GM19239 (cell line): ENCODE results near the gene DPP6.

ENCODE experiments used
- DNase-seq: peaks from one replicate; pipeline ENCODE4 v3.0.0; 2011; ENCODE audit warnings: low spot score; ENCODE audit not compliant: insufficient read length
- FAIRE-seq: peaks from 2 replicates; lab custom pipeline; 2011; peaks lifted over from hg19 to GRCh38; lab: Jason Lieb, UNC

Gene DPP6

GRCh38 chr7:154202002-154202401 lies 149.8 kb downstream of the DPP6 start:
- no peak for DNase-seq
- FAIRE-seq: no peak

- no peak for FAIRE-seq
Observed at GRCh38 chr7:154204046-154204445, 151.8 kb downstream of the DPP6 start.

GRCh38 chr7:154212861-154213260 lies 160.7 kb downstream of the DPP6 start:
- FAIRE-seq (no peak), DNase-seq (no peak)

More at GRCh38 chr7:154204046-154204445, 151.8 kb downstream of the DPP6 start:
- DNase-seq: no peak

- no peak for FAIRE-seq
- DNase-seq: no peak
Observed at GRCh38 chr7:154217688-154218340, 165.6 kb downstream of the DPP6 start.

GRCh38 chr7:154231732-154232131 lies 179.5 kb downstream of the DPP6 start:
- FAIRE-seq: no peak
- DNase-seq: no peak

- DNase-seq: no peak
- no peak for FAIRE-seq
Observed at GRCh38 chr7:154232700-154233099, 180.5 kb downstream of the DPP6 start.

GRCh38 chr7:154241988-154242387 lies 189.8 kb downstream of the DPP6 start:
- DNase-seq (no peak), FAIRE-seq (no peak)

- DNase-seq (no peak), FAIRE-seq (no peak)
Observed at GRCh38 chr7:154242709-154243108, 190.5 kb downstream of the DPP6 start.

GRCh38 chr7:154252046-154252445 lies 199.8 kb downstream of the DPP6 start:
- FAIRE-seq (no peak), DNase-seq (no peak)

- no peak for DNase-seq
- no peak for FAIRE-seq
Observed at GRCh38 chr7:154253810-154254209, 201.6 kb downstream of the DPP6 start.

GRCh38 chr7:154255324-154255723 lies 203.1 kb downstream of the DPP6 start:
- DNase-seq (no peak), FAIRE-seq (no peak)

GRCh38 chr7:154256150-154256549 lies 204.0 kb downstream of the DPP6 start:
- FAIRE-seq: no peak

GRCh38 chr7:154259396-154259795 lies 207.2 kb downstream of the DPP6 start:
- FAIRE-seq (no peak), DNase-seq (no peak)

More at GRCh38 chr7:154256150-154256549, 204.0 kb downstream of the DPP6 start:
- no peak for DNase-seq

GRCh38 chr7:154287356-154287755 lies 235.2 kb downstream of the DPP6 start:
- DNase-seq: no peak
- no peak for FAIRE-seq

GRCh38 chr7:154289119-154289518 lies 236.9 kb downstream of the DPP6 start:
- DNase-seq: no peak
- no peak for FAIRE-seq

- no peak for FAIRE-seq
Observed at GRCh38 chr7:154296443-154296842, 244.2 kb downstream of the DPP6 start.

GRCh38 chr7:154299736-154300135 lies 247.5 kb downstream of the DPP6 start:
- no peak for FAIRE-seq
- no peak for DNase-seq

More at GRCh38 chr7:154296443-154296842, 244.2 kb downstream of the DPP6 start:
- no peak for DNase-seq

- DNase-seq: no peak
- FAIRE-seq: no peak
Observed at GRCh38 chr7:154302380-154302779, 250.2 kb downstream of the DPP6 start.

- DNase-seq: no peak
Observed at GRCh38 chr7:154304231-154304630, 252.0 kb downstream of the DPP6 start.

GRCh38 chr7:154304740-154305700 lies 252.8 kb downstream of the DPP6 start:
- FAIRE-seq: no peak

More at GRCh38 chr7:154304231-154304630, 252.0 kb downstream of the DPP6 start:
- FAIRE-seq: no peak

GRCh38 chr7:154306036-154306435 lies 253.8 kb downstream of the DPP6 start:
- no peak for FAIRE-seq
- no peak for DNase-seq

More at GRCh38 chr7:154304740-154305700, 252.8 kb downstream of the DPP6 start:
- DNase-seq: no peak
